Activated CD8-positive, alpha-beta T cell treated with anti-CD3 and anti-CD28 coated beads for 36 hours (primary cell): Measurements from ENCODE around the gene CAB39L. TPM values are rescaled to one million over a fixed set of nuclear protein-coding genes. Genes with fewer than 3 reads are reported as not detected.

Experiments used
- ATAC-seq: fragments of 200-7000 bp; cut with Tn5 transposase; one replicate; pipeline ENCODE4 v1.10.0; 2021; ENCODE audit warnings: mild to moderate bottlenecking, moderate library complexity
- CTCF ChIA-PET: fragments of 350-600 bp; sonication (Branson Sonifier 250); formaldehyde crosslinking; loops from one replicate; lab custom pipeline; 2021; ENCODE audit warnings: antibody characterized with exemption; lab: Charles Lee
- POLR2A ChIA-PET: fragments of 350-600 bp; sonication (Branson Sonifier 250); formaldehyde crosslinking; loops from one replicate; lab custom pipeline; 2021; ENCODE audit warnings: antibody characterized with exemption; lab: Charles Lee
- DNase-seq: peaks from one replicate; pipeline ENCODE4 v3.0.0-alpha.2; 2020
- H3K27ac Mint-ChIP-seq: one replicate; pipeline ENCODE4 v1.8.0; 2021; ENCODE audit warnings: mild to moderate bottlenecking, mixed read lengths
- H3K27me3 Mint-ChIP-seq: one replicate; pipeline ENCODE4 v1.8.0; 2021; ENCODE audit warnings: mixed read lengths
- H3K36me3 Mint-ChIP-seq: one replicate; pipeline ENCODE4 v1.8.0; 2021; ENCODE audit warnings: low read depth, mixed read lengths
- H3K4me1 Mint-ChIP-seq: one replicate; pipeline ENCODE4 v1.8.0; 2021; ENCODE audit warnings: low read depth, mixed read lengths
- H3K4me3 Mint-ChIP-seq: one replicate; pipeline ENCODE4 v1.8.0; 2021; ENCODE audit warnings: mild to moderate bottlenecking, moderate library complexity, mixed read lengths
- H3K9me3 Mint-ChIP-seq: one replicate; pipeline ENCODE4 v1.8.0; 2021; ENCODE audit warnings: mixed read lengths
- CTCF ChIP-seq: fragments of 200-600 bp; IDR thresholded peaks from one replicate; pipeline ENCODE4 v1.8.0; 2022; ENCODE audit warnings: antibody characterized with exemption, mild to moderate bottlenecking
- intact Hi-C: fragments of 100-400 bp; cut with micrococcal nuclease; formaldehyde crosslinking; loops from one replicate; pipeline ENCODE4 v1.10.0; 2022
- total RNA-seq, 2 experiments: library from RNA; stranded (reverse); gene quantifications; one replicate each; pipeline ENCODE4 v1.2.3, GENCODE V29; 2021

CAB39L gene
- total RNA-seq, 2 experiments from 2014 or later, result 2.6 to 3.1 TPM

- H3K36me3 Mint-ChIP-seq, result peaks cover 8% of the 10 kb centered on the region
- no peaks in the 10 kb centered on the region for H3K27me3 Mint-ChIP-seq
- intact Hi-C loops, result no loop called here
- no peak overlapping the region for H3K4me3 Mint-ChIP-seq
- DNase-seq (no peak), ATAC-seq (no peak)
- H3K4me1 Mint-ChIP-seq, result peaks cover 7% of the 10 kb centered on the region
- ChIA-PET CTCF (interaction anchor here (2.2 kb wide), 1 partner anchor 9 kb away, joined by 13 read pairs; no protein-coding TSS in a partner anchor), POLR2A (no interaction called here)
- H3K9me3 Mint-ChIP-seq, result no peaks in the 10 kb centered on the region
- TF ChIP-seq CTCF, result no peak
- H3K27ac Mint-ChIP-seq, result no peak overlapping the region
These were observed 171.6 kb downstream of the CAB39L start for GRCh38 chr13:49272296-49272695.

- ChIA-PET CTCF (interaction anchor here (0.8 to 2.2 kb wide), 2 partner anchors 10 to 337 kb away, joined by 4 to 13 read pairs; no protein-coding TSS in a partner anchor), POLR2A (no interaction called here)
- intact Hi-C loops, result no loop called here
- Mint-ChIP-seq H3K27ac (no peak overlapping the region), H3K9me3 (no peaks in the 10 kb centered on the region), H3K4me3 (no peak overlapping the region), H3K27me3 (no peaks in the 10 kb centered on the region), H3K36me3 (peaks cover 8% of the 10 kb centered on the region), H3K4me1 (peaks cover 7% of the 10 kb centered on the region)
- ATAC-seq, result no peak
- DNase-seq, result no peak
- no peak for TF ChIP-seq CTCF
These were observed 172.6 kb downstream of the CAB39L start for GRCh38 chr13:49271264-49271663.

- H3K9me3 Mint-ChIP-seq, result no peaks in the 10 kb centered on the region
- H3K27ac Mint-ChIP-seq, result no peak overlapping the region
- ChIA-PET POLR2A (no interaction called here), CTCF (interaction anchor here (0.9 kb wide), 3 partner anchors 15 to 26 kb away, joined by 3 read pairs; no protein-coding TSS in a partner anchor)
- H3K27me3 Mint-ChIP-seq, result no peaks in the 10 kb centered on the region
- intact Hi-C loops, result no loop called here
- no peak for DNase-seq
- H3K4me1 Mint-ChIP-seq, result no peaks in the 10 kb centered on the region
- ATAC-seq, result no peak
- no peak for TF ChIP-seq CTCF
- H3K36me3 Mint-ChIP-seq, result peaks cover 17% of the 10 kb centered on the region
- no peak overlapping the region for H3K4me3 Mint-ChIP-seq
These were observed 178.0 kb downstream of the CAB39L start for GRCh38 chr13:49265822-49266221.

GRCh38 chr13:49262634-49263033 is 181.2 kb downstream of the CAB39L start:
- intact Hi-C loops, result no loop called here
- Mint-ChIP-seq H3K4me1 (peaks cover 5% of the 10 kb centered on the region), H3K27me3 (no peaks in the 10 kb centered on the region), H3K27ac (no peak overlapping the region), H3K4me3 (no peak overlapping the region), H3K36me3 (peaks cover 20% of the 10 kb centered on the region), H3K9me3 (no peaks in the 10 kb centered on the region)
- no peak for ATAC-seq
- ChIA-PET POLR2A (no interaction called here), CTCF (interaction anchor here (1.2 to 2.2 kb wide), 2 partner anchors 18 kb away, joined by 4 to 7 read pairs; no protein-coding TSS in a partner anchor)
- DNase-seq, result no peak
- TF ChIP-seq CTCF, result no peak

- no peak overlapping the region for H3K27ac Mint-ChIP-seq
- ChIA-PET CTCF (no interaction called here), POLR2A (no interaction called here)
These were observed 184.3 kb downstream of the CAB39L start for GRCh38 chr13:49259586-49259985.

More at GRCh38 chr13:49259586-49259985, 184.3 kb downstream of the CAB39L start:
- Mint-ChIP-seq H3K9me3 (no peaks in the 10 kb centered on the region), H3K4me1 (peaks cover 19% of the 10 kb centered on the region), H3K4me3 (no peak overlapping the region), H3K27me3 (no peaks in the 10 kb centered on the region), H3K36me3 (peaks cover 42% of the 10 kb centered on the region)
- intact Hi-C loops, result no loop called here
- no peak for TF ChIP-seq CTCF
- no peak for ATAC-seq
- no peak for DNase-seq

Other genes with a start within 250 kb of the CAB39L start
- not detected for gene MLNR, start 223.7 kb downstream of the CAB39L start, total RNA-seq
- 1 to 10 TPM; 8.6 to 9.0 TPM for gene CDADC1, start 196.1 kb downstream of the CAB39L start, total RNA-seq
- 10 to 100 TPM; 11.3 to 11.5 TPM for gene SETDB2, start 210 bp upstream of the CAB39L start, total RNA-seq
- 10 to 100 TPM; 59.3 to 62.6 TPM for gene PHF11, start 51.9 kb upstream of the CAB39L start, total RNA-seq
- 10 to 100 TPM; 14.2 to 14.6 TPM for gene RCBTB1, start 141.5 kb upstream of the CAB39L start, total RNA-seq
- under 1 TPM; 0.29 to 0.61 TPM for gene ARL11, start 184.4 kb upstream of the CAB39L start, total RNA-seq
- 10 to 100 TPM; 35.6 to 37.8 TPM for gene EBPL, start 247.4 kb upstream of the CAB39L start, total RNA-seq